ENCODE results near the gene DEUP1.

The DEUP1 gene

DNA sequence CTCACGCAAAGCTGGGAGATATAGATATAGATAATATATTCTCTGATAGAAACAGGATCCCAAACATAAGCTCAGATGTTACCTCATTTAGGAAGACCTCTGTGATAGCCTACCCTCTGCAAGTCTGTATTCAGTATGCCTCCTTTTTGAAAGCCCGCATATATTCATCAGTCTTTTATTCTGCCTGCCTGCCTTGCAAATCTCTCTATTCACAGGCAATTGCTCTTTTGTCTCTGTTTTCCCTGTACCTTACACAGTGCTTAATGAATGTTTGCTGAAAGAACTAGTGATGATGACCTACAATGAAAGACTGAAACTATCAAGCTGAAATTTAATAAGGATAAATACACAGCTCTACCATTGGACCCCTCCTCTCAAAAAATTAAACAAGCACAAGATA lies 18.4 kb downstream of the DEUP1 start:
- no peaks in the 10 kb centered on the region for H3K27me3 ChIP-seq (ENCODE audit: control insufficient read depth in 1 of 2, insufficient read depth in 2 of 2, low read length in 2 of 2)
- no peaks in the 10 kb centered on the region for H3K4me1 ChIP-seq (ENCODE audit: control insufficient read depth in 1 of 2, insufficient read depth in 2 of 2, low read length in 2 of 2)
- H3K9me3 ChIP-seq (ENCODE audit: control insufficient read depth in 1 of 2, low read length in 2 of 2) = no peaks in the 10 kb centered on the region
- H3K4me3 ChIP-seq (ENCODE audit: low read depth in 1 of 2, low read length in 2 of 2) = no peak overlapping the region
- no peaks in the 10 kb centered on the region for H3K36me3 ChIP-seq (ENCODE audit: control insufficient read depth in 1 of 2, insufficient read depth in 2 of 2, low read length in 2 of 2)
- H3K9ac ChIP-seq (ENCODE audit: low read depth in 1 of 2, low read length in 2 of 2) = no peak overlapping the region
- no peak overlapping the region for H3K27ac ChIP-seq (ENCODE audit: low read depth, low read length)

DNA sequence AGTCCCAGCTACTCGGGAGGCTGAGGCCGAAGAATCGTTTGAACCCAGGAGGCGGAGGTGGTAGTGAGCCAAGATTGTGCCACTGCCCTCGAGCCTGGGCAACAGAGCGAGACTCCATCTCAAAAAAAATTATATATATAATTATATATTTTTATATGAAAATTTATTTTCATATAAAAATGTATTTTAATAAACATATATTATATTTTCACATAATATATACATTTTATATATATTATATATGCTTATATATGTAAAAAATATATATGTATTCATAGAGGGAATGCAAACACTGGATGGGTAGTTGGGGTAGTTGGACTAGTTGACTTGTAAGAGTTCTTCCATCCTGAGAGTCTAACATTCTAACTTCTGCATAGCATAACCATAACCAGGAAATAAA lies 20.3 kb downstream of the DEUP1 start:
- H3K36me3 ChIP-seq (ENCODE audit: control insufficient read depth in 1 of 2, insufficient read depth in 2 of 2, low read length in 2 of 2) = no peaks in the 10 kb centered on the region
- H3K4me3 ChIP-seq (ENCODE audit: low read depth in 1 of 2, low read length in 2 of 2) = no peak overlapping the region
- no peaks in the 10 kb centered on the region for H3K9me3 ChIP-seq (ENCODE audit: control insufficient read depth in 1 of 2, low read length in 2 of 2)
- H3K9ac ChIP-seq (ENCODE audit: low read depth in 1 of 2, low read length in 2 of 2) = no peak overlapping the region
- no peaks in the 10 kb centered on the region for H3K4me1 ChIP-seq (ENCODE audit: control insufficient read depth in 1 of 2, insufficient read depth in 2 of 2, low read length in 2 of 2)
- no peaks in the 10 kb centered on the region for H3K27me3 ChIP-seq (ENCODE audit: control insufficient read depth in 1 of 2, insufficient read depth in 2 of 2, low read length in 2 of 2)
- H3K27ac ChIP-seq (ENCODE audit: low read depth, low read length) = no peak overlapping the region

DNA sequence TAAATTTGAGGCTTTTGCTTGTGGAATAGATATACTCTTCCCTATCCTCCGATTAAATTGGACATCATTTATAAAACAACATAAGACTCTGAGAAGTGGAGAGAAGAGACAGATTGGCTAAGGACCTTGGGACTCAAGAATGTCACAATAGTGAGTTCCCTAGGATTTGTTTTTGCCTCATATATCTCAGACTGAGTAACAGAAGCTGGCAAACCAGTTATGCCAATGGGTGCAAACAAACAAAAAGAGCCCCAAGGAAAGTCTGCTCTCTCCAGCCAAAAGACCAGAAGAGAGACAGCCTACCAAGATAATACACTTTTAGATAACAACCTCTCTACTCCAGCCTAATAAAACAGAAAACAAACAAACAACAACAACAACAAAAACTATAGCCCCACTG lies 28.9 kb downstream of the DEUP1 start:
- H3K27ac ChIP-seq (ENCODE audit: low read depth, low read length) = no peak overlapping the region
- no peaks in the 10 kb centered on the region for H3K36me3 ChIP-seq (ENCODE audit: control insufficient read depth in 1 of 2, insufficient read depth in 2 of 2, low read length in 2 of 2)
- H3K4me3 ChIP-seq (ENCODE audit: low read depth in 1 of 2, low read length in 2 of 2) = no peak overlapping the region
- no peaks in the 10 kb centered on the region for H3K4me1 ChIP-seq (ENCODE audit: control insufficient read depth in 1 of 2, insufficient read depth in 2 of 2, low read length in 2 of 2)
- H3K27me3 ChIP-seq (ENCODE audit: control insufficient read depth in 1 of 2, insufficient read depth in 2 of 2, low read length in 2 of 2) = no peaks in the 10 kb centered on the region
- no peaks in the 10 kb centered on the region for H3K9me3 ChIP-seq (ENCODE audit: control insufficient read depth in 1 of 2, low read length in 2 of 2)
- no peak overlapping the region for H3K9ac ChIP-seq (ENCODE audit: low read depth in 1 of 2, low read length in 2 of 2)

DNA sequence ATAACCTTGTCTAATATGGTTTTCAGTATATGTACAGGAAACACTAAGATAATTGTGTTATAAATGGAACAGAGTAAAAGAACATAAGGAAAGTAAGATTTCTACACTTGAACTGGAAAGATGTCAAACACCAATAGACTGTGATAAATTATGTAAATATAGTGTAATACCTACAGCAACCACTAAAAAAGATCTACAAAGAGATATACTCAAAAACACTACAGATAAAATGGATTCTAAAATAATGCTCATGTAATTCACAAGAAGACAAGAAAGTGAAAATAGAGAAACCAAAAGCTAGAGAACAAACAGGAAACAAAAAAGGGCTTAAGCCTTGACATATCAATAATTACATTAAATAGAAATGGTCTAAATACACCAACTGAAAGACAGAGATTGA lies 30.9 kb downstream of the DEUP1 start:
- no peak overlapping the region for H3K27ac ChIP-seq (ENCODE audit: low read depth, low read length)
- H3K4me1 ChIP-seq (ENCODE audit: control insufficient read depth in 1 of 2, insufficient read depth in 2 of 2, low read length in 2 of 2) = no peaks in the 10 kb centered on the region
- H3K27me3 ChIP-seq (ENCODE audit: control insufficient read depth in 1 of 2, insufficient read depth in 2 of 2, low read length in 2 of 2) = no peaks in the 10 kb centered on the region
- H3K4me3 ChIP-seq (ENCODE audit: low read depth in 1 of 2, low read length in 2 of 2) = no peak overlapping the region
- H3K36me3 ChIP-seq (ENCODE audit: control insufficient read depth in 1 of 2, insufficient read depth in 2 of 2, low read length in 2 of 2) = no peaks in the 10 kb centered on the region
- no peak overlapping the region for H3K9ac ChIP-seq (ENCODE audit: low read depth in 1 of 2, low read length in 2 of 2)
- H3K9me3 ChIP-seq (ENCODE audit: control insufficient read depth in 1 of 2, low read length in 2 of 2) = no peaks in the 10 kb centered on the region

DNA sequence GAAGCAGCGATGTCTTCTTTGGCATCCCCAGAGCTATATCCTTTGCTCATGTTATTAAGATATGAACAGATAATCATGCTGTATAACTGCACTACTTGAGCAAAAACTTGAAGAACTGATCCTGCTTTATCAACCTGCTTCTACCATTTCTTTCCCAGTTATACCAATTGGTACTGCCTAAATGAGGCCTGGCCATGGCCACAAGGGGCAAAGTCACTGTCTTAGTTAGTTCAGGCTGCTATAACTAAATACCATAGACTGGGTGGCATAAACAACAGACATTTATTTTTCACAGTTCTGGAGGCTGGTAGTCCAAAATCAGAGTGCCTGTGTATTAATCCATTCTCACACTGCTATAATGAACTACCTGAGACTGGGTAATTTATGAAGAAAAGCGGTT lies 37.5 kb downstream of the DEUP1 start:
- H3K9ac ChIP-seq (ENCODE audit: low read depth in 1 of 2, low read length in 2 of 2) = no peak overlapping the region
- no peaks in the 10 kb centered on the region for H3K36me3 ChIP-seq (ENCODE audit: control insufficient read depth in 1 of 2, insufficient read depth in 2 of 2, low read length in 2 of 2)
- no peaks in the 10 kb centered on the region for H3K4me1 ChIP-seq (ENCODE audit: control insufficient read depth in 1 of 2, insufficient read depth in 2 of 2, low read length in 2 of 2)
- no peak overlapping the region for H3K4me3 ChIP-seq (ENCODE audit: low read depth in 1 of 2, low read length in 2 of 2)
- no peak overlapping the region for H3K27ac ChIP-seq (ENCODE audit: low read depth, low read length)
- H3K9me3 ChIP-seq (ENCODE audit: control insufficient read depth in 1 of 2, low read length in 2 of 2) = no peaks in the 10 kb centered on the region
- no peaks in the 10 kb centered on the region for H3K27me3 ChIP-seq (ENCODE audit: control insufficient read depth in 1 of 2, insufficient read depth in 2 of 2, low read length in 2 of 2)

DNA sequence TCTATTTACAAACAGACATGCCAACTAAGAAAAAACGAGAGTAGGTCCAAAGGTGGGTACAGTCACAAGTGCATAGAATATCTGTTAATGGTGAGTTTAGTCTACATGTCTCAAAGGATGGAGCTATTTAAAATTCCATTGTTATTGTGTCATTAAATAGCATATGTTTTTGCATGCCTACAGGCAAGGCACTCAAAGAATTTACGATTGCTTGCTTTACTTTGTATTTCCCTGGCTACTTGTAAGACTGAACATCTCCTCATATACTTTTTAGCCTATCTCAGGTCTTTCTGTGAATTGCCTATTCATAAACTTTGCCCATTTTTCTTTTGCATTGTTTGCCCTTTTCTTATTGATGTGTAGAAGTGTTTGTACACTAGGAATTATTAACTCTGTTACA lies 39.7 kb downstream of the DEUP1 start:
- Histone ChIP-seq H3K27ac (ENCODE audit: low read depth, low read length) (no peak overlapping the region), H3K9me3 (ENCODE audit: control insufficient read depth in 1 of 2, low read length in 2 of 2) (no peaks in the 10 kb centered on the region), H3K4me3 (ENCODE audit: low read depth in 1 of 2, low read length in 2 of 2) (no peak overlapping the region), H3K9ac (ENCODE audit: low read depth in 1 of 2, low read length in 2 of 2) (no peak overlapping the region), H3K27me3 (ENCODE audit: control insufficient read depth in 1 of 2, insufficient read depth in 2 of 2, low read length in 2 of 2) (no peaks in the 10 kb centered on the region), H3K36me3 (ENCODE audit: control insufficient read depth in 1 of 2, insufficient read depth in 2 of 2, low read length in 2 of 2) (no peaks in the 10 kb centered on the region), H3K4me1 (ENCODE audit: control insufficient read depth in 1 of 2, insufficient read depth in 2 of 2, low read length in 2 of 2) (no peaks in the 10 kb centered on the region)

DNA sequence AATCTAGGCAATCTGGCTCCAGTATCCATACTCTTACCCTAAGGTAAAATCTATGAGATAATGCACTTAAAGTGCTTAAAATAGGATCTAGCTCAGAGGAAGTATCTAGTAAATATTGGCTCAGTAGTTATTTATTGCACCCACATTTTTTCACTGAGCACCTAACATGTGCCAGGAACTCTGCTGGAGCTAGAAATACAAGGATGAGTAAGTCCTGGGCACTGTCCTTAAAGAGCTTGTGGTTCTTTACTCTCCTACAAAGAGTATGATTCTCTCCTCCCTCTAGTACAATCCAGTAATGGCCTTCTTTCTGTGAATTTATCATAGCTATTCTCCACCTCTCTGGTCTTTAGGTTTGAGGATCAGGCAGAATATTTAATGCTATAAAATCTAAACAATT lies 59.2 kb downstream of the DEUP1 start:
- no peak overlapping the region for H3K9ac ChIP-seq (ENCODE audit: low read depth in 1 of 2, low read length in 2 of 2)
- no peaks in the 10 kb centered on the region for H3K27me3 ChIP-seq (ENCODE audit: control insufficient read depth in 1 of 2, insufficient read depth in 2 of 2, low read length in 2 of 2)
- H3K4me3 ChIP-seq (ENCODE audit: low read depth in 1 of 2, low read length in 2 of 2) = no peak overlapping the region
- no peaks in the 10 kb centered on the region for H3K4me1 ChIP-seq (ENCODE audit: control insufficient read depth in 1 of 2, insufficient read depth in 2 of 2, low read length in 2 of 2)
- H3K9me3 ChIP-seq (ENCODE audit: control insufficient read depth in 1 of 2, low read length in 2 of 2) = no peaks in the 10 kb centered on the region
- no peaks in the 10 kb centered on the region for H3K36me3 ChIP-seq (ENCODE audit: control insufficient read depth in 1 of 2, insufficient read depth in 2 of 2, low read length in 2 of 2)
- no peak overlapping the region for H3K27ac ChIP-seq (ENCODE audit: low read depth, low read length)

DNA sequence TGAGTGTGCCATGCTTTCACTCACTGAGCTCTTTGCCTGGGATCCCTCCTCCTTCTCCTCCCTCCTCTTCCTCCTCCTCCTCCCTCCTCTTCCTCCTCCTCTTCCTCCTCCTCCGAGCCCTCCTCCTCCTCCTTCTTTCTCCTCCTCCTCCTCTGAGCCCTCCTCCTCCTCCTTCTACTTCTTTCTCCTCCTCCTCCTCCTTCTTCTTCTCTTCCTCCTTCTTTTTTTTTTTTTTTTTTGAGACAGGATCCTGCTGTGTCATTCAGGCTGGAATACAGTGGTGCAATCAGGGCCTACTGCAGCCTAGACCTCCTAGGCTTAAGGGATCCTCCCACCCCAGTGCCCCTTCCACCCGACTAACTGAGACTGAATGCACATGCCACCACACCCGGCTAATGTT lies 62.3 kb downstream of the DEUP1 start:
- Histone ChIP-seq H3K27ac (ENCODE audit: low read depth, low read length) (no peak overlapping the region), H3K4me3 (ENCODE audit: low read depth in 1 of 2, low read length in 2 of 2) (no peak overlapping the region), H3K36me3 (ENCODE audit: control insufficient read depth in 1 of 2, insufficient read depth in 2 of 2, low read length in 2 of 2) (no peaks in the 10 kb centered on the region), H3K4me1 (ENCODE audit: control insufficient read depth in 1 of 2, insufficient read depth in 2 of 2, low read length in 2 of 2) (no peaks in the 10 kb centered on the region), H3K9ac (ENCODE audit: low read depth in 1 of 2, low read length in 2 of 2) (no peak overlapping the region), H3K27me3 (ENCODE audit: control insufficient read depth in 1 of 2, insufficient read depth in 2 of 2, low read length in 2 of 2) (no peaks in the 10 kb centered on the region), H3K9me3 (ENCODE audit: control insufficient read depth in 1 of 2, low read length in 2 of 2) (no peaks in the 10 kb centered on the region)

DNA sequence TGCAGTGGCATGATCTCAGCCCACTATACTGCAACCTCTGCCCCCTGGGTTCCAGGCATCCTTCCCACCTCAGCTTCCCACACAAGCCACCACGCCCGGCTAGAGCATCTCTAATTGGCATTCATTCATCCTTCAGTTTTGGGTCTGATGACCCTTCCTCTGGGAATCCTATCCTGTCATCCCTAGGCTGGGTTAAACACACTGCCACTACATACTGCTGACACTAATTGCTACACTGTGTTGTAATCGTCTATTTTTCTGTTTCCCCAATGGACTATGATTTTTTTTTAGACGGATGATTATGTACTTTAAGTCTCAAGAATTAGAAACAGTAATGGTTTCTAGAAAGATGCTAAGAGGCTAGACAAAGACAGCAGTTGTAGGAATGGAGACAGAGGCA lies 62.8 kb downstream of the DEUP1 start:
- no peak overlapping the region for H3K27ac ChIP-seq (ENCODE audit: low read depth, low read length)
- no peaks in the 10 kb centered on the region for H3K9me3 ChIP-seq (ENCODE audit: control insufficient read depth in 1 of 2, low read length in 2 of 2)
- no peaks in the 10 kb centered on the region for H3K4me1 ChIP-seq (ENCODE audit: control insufficient read depth in 1 of 2, insufficient read depth in 2 of 2, low read length in 2 of 2)
- H3K4me3 ChIP-seq (ENCODE audit: low read depth in 1 of 2, low read length in 2 of 2) = no peak overlapping the region
- H3K9ac ChIP-seq (ENCODE audit: low read depth in 1 of 2, low read length in 2 of 2) = no peak overlapping the region
- H3K36me3 ChIP-seq (ENCODE audit: control insufficient read depth in 1 of 2, insufficient read depth in 2 of 2, low read length in 2 of 2) = no peaks in the 10 kb centered on the region
- no peaks in the 10 kb centered on the region for H3K27me3 ChIP-seq (ENCODE audit: control insufficient read depth in 1 of 2, insufficient read depth in 2 of 2, low read length in 2 of 2)

DNA sequence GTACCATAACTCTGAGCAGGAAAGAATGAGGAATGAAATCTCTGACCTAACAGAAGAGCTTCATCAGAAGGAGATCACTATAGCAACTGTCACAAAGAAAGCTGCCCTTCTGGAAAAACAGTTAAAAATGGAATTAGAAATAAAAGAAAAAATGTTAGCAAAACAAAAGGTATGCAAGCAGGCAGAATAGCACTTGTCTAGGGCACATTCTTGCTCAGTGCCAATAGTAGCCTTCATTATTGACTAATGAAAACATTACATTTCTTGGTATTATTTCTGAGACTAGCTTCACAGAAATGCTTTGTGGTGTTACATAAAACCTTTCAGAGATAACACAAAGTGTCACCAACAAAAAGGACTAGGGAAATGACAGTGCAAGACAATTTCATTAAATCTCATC lies 63.9 kb downstream of the DEUP1 start:
- H3K27ac ChIP-seq (ENCODE audit: low read depth, low read length) = no peak overlapping the region
- H3K4me3 ChIP-seq (ENCODE audit: low read depth in 1 of 2, low read length in 2 of 2) = no peak overlapping the region
- no peaks in the 10 kb centered on the region for H3K27me3 ChIP-seq (ENCODE audit: control insufficient read depth in 1 of 2, insufficient read depth in 2 of 2, low read length in 2 of 2)

DNA sequence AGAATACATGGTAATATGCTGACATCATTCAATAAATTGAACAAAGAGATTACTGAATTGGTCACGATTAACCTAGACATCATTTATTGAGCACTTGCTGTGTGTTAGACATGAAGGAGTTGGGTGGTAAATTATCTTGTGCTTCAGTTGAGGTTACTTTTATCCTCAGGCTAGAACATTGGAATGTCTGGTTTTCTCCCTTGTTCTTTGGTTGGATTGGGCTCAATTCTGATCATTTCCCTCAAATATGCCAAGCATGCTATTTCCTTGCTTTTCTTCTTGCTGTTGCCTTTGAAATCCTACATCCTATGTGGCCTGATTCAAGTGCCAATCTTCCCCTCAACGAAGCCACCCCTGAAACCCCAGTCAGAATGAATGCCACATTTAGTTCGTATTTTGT lies 65.8 kb downstream of the DEUP1 start:
- Histone ChIP-seq H3K27ac (ENCODE audit: low read depth, low read length) (no peak overlapping the region), H3K36me3 (ENCODE audit: control insufficient read depth in 1 of 2, insufficient read depth in 2 of 2, low read length in 2 of 2) (no peaks in the 10 kb centered on the region), H3K9ac (ENCODE audit: low read depth in 1 of 2, low read length in 2 of 2) (no peak overlapping the region)

More for the DNA sequence above, 63.9 kb downstream of the DEUP1 start:
- no peaks in the 10 kb centered on the region for H3K4me1 ChIP-seq (ENCODE audit: control insufficient read depth in 1 of 2, insufficient read depth in 2 of 2, low read length in 2 of 2)
- H3K9me3 ChIP-seq (ENCODE audit: control insufficient read depth in 1 of 2, low read length in 2 of 2) = no peaks in the 10 kb centered on the region
- H3K36me3 ChIP-seq (ENCODE audit: control insufficient read depth in 1 of 2, insufficient read depth in 2 of 2, low read length in 2 of 2) = no peaks in the 10 kb centered on the region
- no peak overlapping the region for H3K9ac ChIP-seq (ENCODE audit: low read depth in 1 of 2, low read length in 2 of 2)

More for the DNA sequence above, 65.8 kb downstream of the DEUP1 start:
- no peaks in the 10 kb centered on the region for H3K4me1 ChIP-seq (ENCODE audit: control insufficient read depth in 1 of 2, insufficient read depth in 2 of 2, low read length in 2 of 2)
- H3K27me3 ChIP-seq (ENCODE audit: control insufficient read depth in 1 of 2, insufficient read depth in 2 of 2, low read length in 2 of 2) = no peaks in the 10 kb centered on the region
- no peaks in the 10 kb centered on the region for H3K9me3 ChIP-seq (ENCODE audit: control insufficient read depth in 1 of 2, low read length in 2 of 2)
- H3K4me3 ChIP-seq (ENCODE audit: low read depth in 1 of 2, low read length in 2 of 2) = no peak overlapping the region
